ENCODE measurements around the gene PRTN3.

DNA sequence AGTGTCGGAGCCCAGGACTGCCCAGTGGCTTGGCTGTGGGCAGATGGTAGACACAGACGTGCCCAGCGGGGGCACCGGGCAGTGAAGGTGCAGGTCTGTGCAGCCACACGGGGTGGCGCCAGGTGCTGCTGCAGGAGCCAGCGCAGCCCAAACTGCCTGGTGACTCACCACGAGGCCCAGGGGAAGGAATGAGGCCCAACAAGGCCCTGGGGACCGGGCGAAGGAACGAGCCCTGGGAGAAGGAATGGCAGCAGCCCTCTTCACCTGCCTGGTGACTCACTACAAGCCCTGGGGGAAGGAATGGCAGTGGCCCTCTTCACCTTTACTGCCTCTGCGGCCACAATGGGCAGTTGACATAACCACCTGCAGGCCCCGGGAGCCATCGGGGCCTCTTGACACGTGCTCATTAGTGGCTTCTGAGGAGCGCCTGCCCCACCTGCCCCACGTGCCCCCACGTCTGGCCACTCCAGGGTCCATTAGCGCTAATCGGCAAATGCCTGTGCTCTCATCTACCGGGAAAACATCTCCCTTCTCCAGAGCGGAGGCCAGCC is 42.9 kb downstream of the PRTN3 start:
- TF ChIP-seq POLR2A (IDR thresholded peaks at IDR 0.05) (no peak), POLR2AphosphoS5 (IDR thresholded peaks at IDR 0.05) (no peak)
- TF ChIP-seq, protein P1, sequence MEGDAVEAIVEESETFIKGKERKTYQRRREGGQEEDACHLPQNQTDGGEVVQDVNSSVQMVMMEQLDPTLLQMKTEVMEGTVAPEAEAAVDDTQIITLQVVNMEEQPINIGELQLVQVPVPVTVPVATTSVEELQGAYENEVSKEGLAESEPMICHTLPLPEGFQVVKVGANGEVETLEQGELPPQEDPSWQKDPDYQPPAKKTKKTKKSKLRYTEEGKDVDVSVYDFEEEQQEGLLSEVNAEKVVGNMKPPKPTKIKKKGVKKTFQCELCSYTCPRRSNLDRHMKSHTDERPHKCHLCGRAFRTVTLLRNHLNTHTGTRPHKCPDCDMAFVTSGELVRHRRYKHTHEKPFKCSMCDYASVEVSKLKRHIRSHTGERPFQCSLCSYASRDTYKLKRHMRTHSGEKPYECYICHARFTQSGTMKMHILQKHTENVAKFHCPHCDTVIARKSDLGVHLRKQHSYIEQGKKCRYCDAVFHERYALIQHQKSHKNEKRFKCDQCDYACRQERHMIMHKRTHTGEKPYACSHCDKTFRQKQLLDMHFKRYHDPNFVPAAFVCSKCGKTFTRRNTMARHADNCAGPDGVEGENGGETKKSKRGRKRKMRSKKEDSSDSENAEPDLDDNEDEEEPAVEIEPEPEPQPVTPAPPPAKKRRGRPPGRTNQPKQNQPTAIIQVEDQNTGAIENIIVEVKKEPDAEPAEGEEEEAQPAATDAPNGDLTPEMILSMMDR (IDR thresholded peaks at IDR 0.05): peak in 1 of 4 experiments; percentile 35

Data from prostate gland (tissue), 2 donors.